Measurements from ENCODE around the gene SNURF. TPM values are rescaled to one million over a fixed set of nuclear protein-coding genes. Genes with fewer than 3 reads are reported as not detected.

The SNURF gene
- total RNA-seq, 1 donor from 2014 or later = not detected

DNA sequence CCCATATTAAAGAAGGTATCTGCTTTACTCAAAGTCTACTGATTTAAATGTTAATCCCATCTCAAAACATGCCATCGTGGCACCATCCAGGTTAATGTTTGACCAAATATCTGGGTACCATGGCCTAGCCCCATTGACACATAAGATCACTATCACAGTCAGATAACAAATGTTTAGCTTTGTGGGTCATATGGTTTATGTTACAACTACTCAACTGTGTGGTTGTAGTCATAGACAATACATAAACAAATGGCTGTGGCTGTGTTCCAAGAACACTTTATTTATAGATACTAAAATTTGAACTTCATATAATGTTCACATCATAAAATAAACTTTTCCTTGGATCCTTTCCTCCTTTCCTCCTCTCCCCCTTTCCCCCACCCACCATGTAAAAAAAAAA is 9.8 kb upstream of the SNURF start:
- intact Hi-C loops (cut with DNase I) = no loop called here
- Histone ChIP-seq H3K36me3 (no peaks in the 10 kb centered on the region), H3K27ac (peak overlapping the region in 1 of 2 donors; percentile 47), H3K9me3 (no peaks in the 10 kb centered on the region), H3K4me3 (no peak overlapping the region), H3K27me3 (no peaks in the 10 kb centered on the region), H3K4me1 (peaks cover 0 to 6% of the 10 kb centered on the region in 2 donors)
- no peak for DNase-seq (ENCODE audit: low spot score in 2 of 2)
- TF ChIP-seq, protein P1, sequence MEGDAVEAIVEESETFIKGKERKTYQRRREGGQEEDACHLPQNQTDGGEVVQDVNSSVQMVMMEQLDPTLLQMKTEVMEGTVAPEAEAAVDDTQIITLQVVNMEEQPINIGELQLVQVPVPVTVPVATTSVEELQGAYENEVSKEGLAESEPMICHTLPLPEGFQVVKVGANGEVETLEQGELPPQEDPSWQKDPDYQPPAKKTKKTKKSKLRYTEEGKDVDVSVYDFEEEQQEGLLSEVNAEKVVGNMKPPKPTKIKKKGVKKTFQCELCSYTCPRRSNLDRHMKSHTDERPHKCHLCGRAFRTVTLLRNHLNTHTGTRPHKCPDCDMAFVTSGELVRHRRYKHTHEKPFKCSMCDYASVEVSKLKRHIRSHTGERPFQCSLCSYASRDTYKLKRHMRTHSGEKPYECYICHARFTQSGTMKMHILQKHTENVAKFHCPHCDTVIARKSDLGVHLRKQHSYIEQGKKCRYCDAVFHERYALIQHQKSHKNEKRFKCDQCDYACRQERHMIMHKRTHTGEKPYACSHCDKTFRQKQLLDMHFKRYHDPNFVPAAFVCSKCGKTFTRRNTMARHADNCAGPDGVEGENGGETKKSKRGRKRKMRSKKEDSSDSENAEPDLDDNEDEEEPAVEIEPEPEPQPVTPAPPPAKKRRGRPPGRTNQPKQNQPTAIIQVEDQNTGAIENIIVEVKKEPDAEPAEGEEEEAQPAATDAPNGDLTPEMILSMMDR (IDR thresholded peaks at IDR 0.05) = no peak

DNA sequence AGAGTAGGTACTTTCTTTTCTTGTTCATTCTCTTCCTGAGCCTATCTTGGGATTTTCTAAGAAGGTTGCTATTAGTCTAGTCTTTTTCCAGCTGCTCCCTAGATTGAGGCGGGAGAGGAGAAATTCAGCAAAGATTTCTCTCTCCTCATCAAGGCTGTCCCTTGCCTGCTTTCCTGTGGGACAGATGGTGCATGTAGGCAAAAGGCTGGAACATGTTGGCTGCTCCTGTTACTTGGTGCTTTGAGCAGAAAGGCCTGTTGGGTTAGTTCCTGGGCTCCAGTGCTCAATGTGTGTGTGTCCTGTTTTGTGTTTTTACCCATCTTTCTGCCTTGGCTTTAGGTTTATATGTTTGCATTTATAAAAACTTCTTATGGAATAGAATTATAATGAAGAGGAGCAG is 9.1 kb upstream of the SNURF start:
- intact Hi-C loops (cut with DNase I) = no loop called here

DNA sequence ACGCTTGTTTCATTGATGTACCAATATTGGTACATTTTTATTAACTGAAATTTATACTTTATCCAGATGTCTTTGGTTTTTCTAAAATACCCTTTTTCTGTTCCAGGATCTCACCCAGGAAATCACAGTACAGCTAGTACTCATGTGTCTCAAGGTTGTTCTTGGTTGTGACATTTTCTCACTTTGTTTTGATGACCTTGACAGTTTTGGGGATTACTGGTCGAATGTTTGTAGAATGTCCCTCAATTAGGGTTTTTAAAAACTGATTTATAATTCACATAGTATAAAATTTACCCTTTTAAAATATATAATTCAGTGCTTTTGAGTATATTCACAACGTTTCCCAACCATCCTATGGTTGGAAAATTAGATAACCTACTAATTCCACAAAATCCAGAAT is 6.3 kb upstream of the SNURF start:
- H3K4me3 ChIP-seq = no peak overlapping the region

More for the DNA sequence above, 9.1 kb upstream of the SNURF start:
- Histone ChIP-seq H3K9me3 (no peaks in the 10 kb centered on the region), H3K4me1 (peaks cover 0 to 6% of the 10 kb centered on the region in 2 donors), H3K27ac (peak overlapping the region; percentile 17 to 47), H3K36me3 (no peaks in the 10 kb centered on the region), H3K27me3 (no peaks in the 10 kb centered on the region), H3K4me3 (no peak overlapping the region)
- TF ChIP-seq, protein P1 (IDR thresholded peaks at IDR 0.05) = no peak
- DNase-seq (ENCODE audit: low spot score in 2 of 2) = no peak

DNA sequence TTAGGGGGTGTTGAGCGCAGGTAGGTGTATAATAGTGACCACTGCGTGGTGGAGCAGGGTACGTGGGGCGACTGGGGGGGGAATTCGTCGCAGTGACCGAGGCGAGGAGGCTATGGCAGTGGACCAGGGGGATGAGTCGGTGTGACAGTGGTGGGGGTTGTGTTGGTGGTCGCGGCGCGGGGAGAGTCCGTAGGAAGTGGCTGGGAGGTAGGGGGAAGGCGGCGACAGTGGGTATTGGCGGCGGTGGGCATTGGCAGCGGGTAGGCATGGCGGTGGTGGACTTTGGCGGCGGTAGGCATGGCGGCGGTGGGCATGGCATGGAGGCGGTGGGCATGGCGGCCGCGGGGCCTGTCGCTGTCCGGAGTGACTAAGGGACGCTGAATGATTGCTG is 739 bp downstream of the SNURF start:
- TF ChIP-seq, protein P1 (IDR thresholded peaks at IDR 0.05) = no peak
- H3K4me1 ChIP-seq = peaks cover 0 to 3% of the 10 kb centered on the region in 2 donors
- H3K27ac ChIP-seq = peak overlapping the region; percentile 94 to 95
- H3K36me3 ChIP-seq = no peaks in the 10 kb centered on the region
- peak in 1 of 2 donors; percentile 66 for DNase-seq (ENCODE audit: low spot score in 2 of 2)
- no peaks in the 10 kb centered on the region for H3K27me3 ChIP-seq
- H3K9me3 ChIP-seq = no peaks in the 10 kb centered on the region
- intact Hi-C loops (cut with DNase I) = loop anchor here (5.0 to 10.0 kb wide), 2 partner anchors 98 to 181 kb away; no protein-coding TSS in a partner anchor
- peak overlapping the region; percentile 68 to 74 for H3K4me3 ChIP-seq

More for the DNA sequence above, 6.3 kb upstream of the SNURF start:
- H3K27ac ChIP-seq = no peak overlapping the region
- TF ChIP-seq, protein P1 (IDR thresholded peaks at IDR 0.05) = no peak
- H3K9me3 ChIP-seq = no peaks in the 10 kb centered on the region
- no peaks in the 10 kb centered on the region for H3K27me3 ChIP-seq
- H3K36me3 ChIP-seq = no peaks in the 10 kb centered on the region
- intact Hi-C loops (cut with DNase I) = no loop called here
- DNase-seq (ENCODE audit: low spot score in 2 of 2) = no peak
- H3K4me1 ChIP-seq = peaks cover 0 to 6% of the 10 kb centered on the region in 2 donors

DNA sequence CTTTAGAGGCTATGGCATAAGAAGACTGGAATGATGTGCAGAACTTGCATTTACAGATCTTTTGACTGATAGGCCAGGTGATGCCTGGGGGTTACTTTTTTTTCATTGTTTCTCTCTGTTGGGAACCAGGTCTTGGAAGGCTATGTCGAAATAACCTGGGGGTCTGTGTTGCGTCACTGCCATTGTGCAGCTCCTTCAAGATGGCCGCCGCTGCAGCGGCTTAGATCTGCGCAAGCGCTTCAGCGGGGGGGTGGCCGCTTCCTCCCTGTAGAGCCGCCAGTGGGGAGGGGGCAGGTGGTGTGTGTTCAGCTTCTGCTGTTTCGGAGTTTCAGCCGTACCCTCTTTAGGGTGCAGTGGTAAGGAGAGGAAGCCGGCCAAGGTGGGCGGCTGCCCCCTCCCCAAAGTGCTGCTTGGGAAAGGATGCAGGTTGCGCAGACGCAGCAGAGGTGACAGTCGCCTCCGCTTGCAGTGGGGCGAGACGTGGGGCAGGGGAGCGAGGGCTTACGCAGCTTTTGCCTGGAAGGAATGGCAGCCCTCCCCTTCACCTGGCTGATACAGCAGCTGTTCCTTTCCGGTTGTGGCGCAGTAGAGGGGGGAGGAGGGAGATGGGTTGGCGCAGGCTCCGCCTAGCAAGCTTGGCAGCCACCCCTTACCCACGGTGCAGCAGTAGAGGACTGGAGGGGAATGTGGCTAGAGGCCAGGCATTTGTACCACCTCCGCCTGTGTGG is 1.5 kb downstream of the SNURF start:
- Histone ChIP-seq H3K4me1 (peaks cover 0 to 5% of the 10 kb centered on the region in 2 donors), H3K36me3 (no peaks in the 10 kb centered on the region), H3K9me3 (no peaks in the 10 kb centered on the region), H3K4me3 (peak overlapping the region; percentile 68 to 74), H3K27ac (peak overlapping the region; percentile 94 to 95), H3K27me3 (no peaks in the 10 kb centered on the region)
- intact Hi-C loops (cut with DNase I) = loop anchor here (5.0 to 10.0 kb wide), 2 partner anchors 99 to 181 kb away; no protein-coding TSS in a partner anchor
- peak; percentile 21 to 91 for DNase-seq (ENCODE audit: low spot score in 2 of 2)
- TF ChIP-seq, protein P1 (IDR thresholded peaks at IDR 0.05) = no peak
